HCT116 (cell line): ENCODE data around the gene USP32. TPM values are rescaled to one million over a fixed set of nuclear protein-coding genes. Genes with fewer than 3 reads are reported as not detected.

Experiments
- ATAC-seq: fragments of 200-7000 bp; cut with Tn5 transposase; 2 replicates; pipeline ENCODE4 v1.9.1; 2020; ENCODE audit warnings: mild to moderate bottlenecking, moderate library complexity
- BruUV-seq: library from RNA; stranded (reverse); fragments of 400-500 nt; replicated peaks from 2 replicates; lab custom pipeline; 2021; lab: Mats Ljungman, UMichigan
- CTCF ChIA-PET: fragments of 300-600 bp; sonication (Branson Sonifier 250); formaldehyde crosslinking; loops from one replicate; lab custom pipeline; 2021; ENCODE audit warnings: antibody characterized with exemption; lab: Charles Lee
- POLR2A ChIA-PET: fragments of 300-600, 350-600 bp; sonication (Branson Sonifier 250); formaldehyde crosslinking; loops from one replicate; lab custom pipeline; 2021; ENCODE audit warnings: antibody characterized with exemption; lab: Charles Lee
- RAD21 ChIA-PET, 2 experiments: fragments of 300-600 bp; sonication (Branson Sonifier 250); formaldehyde crosslinking; loops; one replicate each; lab custom pipeline; 2023; ENCODE audit warnings: low total read pairs in 2 of 2; ENCODE audit not compliant: uncharacterized antibody in 2 of 2, unreplicated experiment in 2 of 2, low non-redundant PET in 1 of 2; lab: Charles Lee
- DNase-seq: peaks from one replicate; pipeline ENCODE4 v3.0.0-alpha.2; 2010; ENCODE audit warnings: low read depth, low spot score
- H2AFZ ChIP-seq: fragments of 200-600 bp; shearing (Covaris generic), sonication (generic); 2 replicates; pipeline ENCODE4 v1.6.1; 2017; ENCODE audit warnings: low read depth, mixed run types, mixed read lengths, antibody characterized with exemption, low read length; ENCODE audit not compliant: poor library complexity, severe bottlenecking
- H3K27ac ChIP-seq: 2 replicates; pipeline ENCODE4 v1.5.1; 2012; ENCODE audit warnings: low read depth, low read length
- H3K27me3 ChIP-seq: fragments of 200-600 bp; sonication (generic); 2 replicates; pipeline ENCODE4 v1.6.1; 2016; ENCODE audit warnings: mixed run types, low read length, mixed read lengths; ENCODE audit not compliant: insufficient read depth
- H3K36me3 ChIP-seq, 2 experiments: fragments of 200-500 bp in 1 of 2; fragments of 200-600 bp in 1 of 2; sonication (Bioruptor generic) in 1 of 2; sonication (generic) in 1 of 2; 2 replicates each; pipeline versions ENCODE4 v1.5.1 to v1.6.1; 2014 to 2016; ENCODE audit warnings: low read length in 2 of 2, inconsistent platforms in 1 of 2, mixed read lengths in 1 of 2, mixed run types in 1 of 2; ENCODE audit not compliant: insufficient read depth in 2 of 2, control insufficient read depth in 1 of 2
- H3K4me1 ChIP-seq, 2 experiments: fragments of 200-600 bp in 1 of 2; sonication (generic) in 1 of 2; 2 replicates each; pipeline versions ENCODE4 v1.5.1 to v1.6.1; 2012 to 2017; ENCODE audit warnings: low read length in 2 of 2, inconsistent platforms in 1 of 2, mild to moderate bottlenecking in 1 of 2, mixed read lengths in 1 of 2, mixed run types in 1 of 2, moderate library complexity in 1 of 2; ENCODE audit not compliant: insufficient read depth in 2 of 2, control insufficient read depth in 1 of 2
- H3K4me2 ChIP-seq: fragments of 200-600 bp; sonication (generic); 2 replicates; pipeline ENCODE4 v1.6.1; 2017; ENCODE audit warnings: mixed run types, low read length, mixed read lengths
- H3K4me3 ChIP-seq, 2 experiments: fragments of 200-600 bp in 1 of 2; sonication (generic) in 1 of 2; replicated peaks in 1 of 2; 2 replicates each; pipeline ENCODE4 v1.5.1; 2011 to 2016; ENCODE audit warnings: low read length in 2 of 2, control low read depth in 1 of 2, low read depth in 1 of 2, mild to moderate bottlenecking in 1 of 2, mixed read lengths in 1 of 2, mixed run types in 1 of 2
- H3K79me2 ChIP-seq: fragments of 200-600 bp; sonication (generic); 2 replicates; pipeline ENCODE4 v1.6.1; 2017; ENCODE audit warnings: mild to moderate bottlenecking, mixed run types, low read length, moderate library complexity, mixed read lengths; ENCODE audit not compliant: insufficient read depth
- H3K9ac ChIP-seq: fragments of 200-600 bp; sonication (generic); 2 replicates; pipeline ENCODE4 v1.6.1; 2016; ENCODE audit warnings: low read length, mixed read lengths
- H3K9me2 ChIP-seq: fragments of 200-600 bp; sonication (generic), shearing (Covaris generic); 2 replicates; pipeline ENCODE4 v1.6.1; 2017; ENCODE audit warnings: mixed run types, mild to moderate bottlenecking, moderate library complexity; ENCODE audit not compliant: insufficient read depth
- H3K9me3 ChIP-seq, 2 experiments: fragments of 200-500 bp in 1 of 2; fragments of 200-600 bp in 1 of 2; sonication (Bioruptor generic) in 1 of 2; sonication (generic) in 1 of 2; 2 replicates each; pipeline ENCODE4 v1.6.1; 2014 to 2017; ENCODE audit warnings: low read length in 2 of 2, mixed read lengths in 2 of 2, inconsistent platforms in 1 of 2, low read depth in 1 of 2, mild to moderate bottlenecking in 1 of 2, mixed run types in 1 of 2, moderate library complexity in 1 of 2; ENCODE audit not compliant: control insufficient read depth in 1 of 2, insufficient read depth in 1 of 2
- H4K20me1 ChIP-seq: fragments of 200-600 bp; sonication (generic), shearing (Covaris generic); 2 replicates; pipeline ENCODE4 v1.6.1; 2017; ENCODE audit warnings: mixed run types, mild to moderate bottlenecking, moderate library complexity; ENCODE audit not compliant: insufficient read depth
- ATF3 ChIP-seq: IDR thresholded peaks from 2 replicates; pipeline ENCODE4 v1.6.1; 2012
- REST ChIP-seq: IDR thresholded peaks from 2 replicates; pipeline ENCODE4 v1.6.1; 2012; ENCODE audit warnings: low read depth
- ZNF274 ChIP-seq: fragments of 200-500 bp; sonication (Bioruptor generic); IDR thresholded peaks from 2 replicates; pipeline ENCODE4 v1.6.1; 2014; ENCODE audit warnings: mild to moderate bottlenecking, low read depth, low read length, inconsistent platforms
- intact Hi-C: fragments of 100-400 bp; cut with micrococcal nuclease; formaldehyde crosslinking; loops from 2 replicates; pipeline ENCODE4 v1.10.0; 2022
- total RNA-seq: library from RNA; stranded (reverse); gene quantifications from one replicate; pipeline ENCODE4 v1.2.1, GENCODE V29; 2021; ENCODE audit not compliant: unreplicated experiment

The USP32 gene
- total RNA-seq, 1 experiment from 2014 or later: 67.0 TPM

GRCh38 chr17:60401819-60402218, 9.9 kb upstream of the USP32 start:
- DNase-seq: no peak

More at GRCh38 chr17:60401819-60402218, 9.9 kb upstream of the USP32 start:
- intact Hi-C loops: no loop called here
- TF ChIP-seq ZNF274: no peak
- TF ChIP-seq REST: no peak
- no peak for TF ChIP-seq ATF3
- Histone ChIP-seq H3K4me3 (no peak overlapping the region), H3K4me1 (no peaks in the 10 kb centered on the region), H3K9ac (no peak overlapping the region), H3K4me2 (no peak overlapping the region), H4K20me1 (no peaks in the 10 kb centered on the region), H3K9me3 (no peaks in the 10 kb centered on the region), H3K9me2 (no peaks in the 10 kb centered on the region), H3K27ac (no peak overlapping the region), H3K36me3 (no peaks in the 10 kb centered on the region), H2AFZ (no peak overlapping the region), H3K79me2 (no peaks in the 10 kb centered on the region), H3K27me3 (no peaks in the 10 kb centered on the region)
- no TSS peak for BruUV-seq
- no peak for ATAC-seq
- ChIA-PET POLR2A (no interaction called here), RAD21 (no interaction called here), CTCF (no interaction called here)
